Measurements from ENCODE around the gene COG4.

COG4 gene

GRCh38 chr16:70568601-70569237 is 45.4 kb upstream of the COG4 start:
- H3K4me3 ChIP-seq (ENCODE audit: low read length) = no peak overlapping the region
- no peak for TF ChIP-seq CTCF (conservative IDR thresholded peaks at IDR 0.05; ENCODE audit: low read length)
- no peak for DNase-seq (ENCODE audit: low read depth)

GRCh38 chr16:70565053-70565452 is 41.7 kb upstream of the COG4 start:
- no peak for DNase-seq (ENCODE audit: low read depth)
- no peak for TF ChIP-seq CTCF (conservative IDR thresholded peaks at IDR 0.05; ENCODE audit: low read length)

GRCh38 chr16:70563636-70564035 is 40.3 kb upstream of the COG4 start:
- peak; percentile 28 for DNase-seq (ENCODE audit: low read depth)
- TF ChIP-seq CTCF (conservative IDR thresholded peaks at IDR 0.05; ENCODE audit: low read length) = no peak
- no peak overlapping the region for H3K4me3 ChIP-seq (ENCODE audit: low read length)

More at GRCh38 chr16:70565053-70565452, 41.7 kb upstream of the COG4 start:
- H3K4me3 ChIP-seq (ENCODE audit: low read length) = no peak overlapping the region

- no peak overlapping the region for H3K4me3 ChIP-seq (ENCODE audit: low read length)
- no peak for DNase-seq (ENCODE audit: low read depth)
- no peak for TF ChIP-seq CTCF (conservative IDR thresholded peaks at IDR 0.05; ENCODE audit: low read length)
These were observed 38.3 kb upstream of the COG4 start for GRCh38 chr16:70561623-70562022.

- TF ChIP-seq CTCF (conservative IDR thresholded peaks at IDR 0.05; ENCODE audit: low read length) = no peak
- DNase-seq (ENCODE audit: low read depth) = no peak
- H3K4me3 ChIP-seq (ENCODE audit: low read length) = no peak overlapping the region
These were observed 32.7 kb upstream of the COG4 start for GRCh38 chr16:70556063-70556462.

GRCh38 chr16:70553645-70554044 is 30.3 kb upstream of the COG4 start:
- peak; percentile 92 for DNase-seq (ENCODE audit: low read depth)
- TF ChIP-seq CTCF (conservative IDR thresholded peaks at IDR 0.05; ENCODE audit: low read length) = no peak
- no peak overlapping the region for H3K4me3 ChIP-seq (ENCODE audit: low read length)

- no peak overlapping the region for H3K4me3 ChIP-seq (ENCODE audit: low read length)
These were observed 29.3 kb upstream of the COG4 start for GRCh38 chr16:70552675-70553074.

More at GRCh38 chr16:70552675-70553074, 29.3 kb upstream of the COG4 start:
- no peak for DNase-seq (ENCODE audit: low read depth)
- TF ChIP-seq CTCF (conservative IDR thresholded peaks at IDR 0.05; ENCODE audit: low read length) = no peak
